Mucosa of descending colon (tissue), 3 donors: ENCODE measurements around the gene ID2. TPM values are rescaled to one million over a fixed set of nuclear protein-coding genes. Genes with fewer than 3 reads are reported as not detected.
A peak's percentile ranks its signal among the peaks of the same experiment; 100 is the strongest.

Experiments used
- ATAC-seq: fragments of 200-7000 bp; cut with Tn5 transposase; one replicate; pipeline ENCODE4 v1.9.1; 2020; ENCODE audit warnings: mild to moderate bottlenecking, moderate library complexity
- DNase-seq, 3 donors: peaks; one replicate each; pipeline ENCODE4 v3.0.0-alpha.2; 2020
- H3K36me3 ChIP-seq: fragments of 200-600 bp; one replicate; pipeline ENCODE4 v1.8.0; 2021; ENCODE audit warnings: low read depth, mild to moderate bottlenecking
- H3K4me1 ChIP-seq: fragments of 200-600 bp; one replicate; pipeline ENCODE4 v1.8.0; 2021; ENCODE audit warnings: low read depth, mild to moderate bottlenecking
- H3K4me3 ChIP-seq: fragments of 200-600 bp; one replicate; pipeline ENCODE4 v1.8.0; 2021; ENCODE audit warnings: mild to moderate bottlenecking
- H3K9me3 ChIP-seq: fragments of 200-600 bp; one replicate; pipeline ENCODE4 v1.8.0; 2021; ENCODE audit warnings: mild to moderate bottlenecking
- CTCF ChIP-seq: fragments of 200-600 bp; IDR thresholded peaks from one replicate; pipeline ENCODE4 v1.8.0; 2022; ENCODE audit warnings: antibody characterized with exemption, mild to moderate bottlenecking
- intact Hi-C, 2 donors: fragments of 100-400 bp; cut with DNase I in 1 of 2; cut with micrococcal nuclease in 1 of 2; formaldehyde crosslinking; loops; one replicate each; pipeline versions ENCODE4 v1.11.0 to v1.11.1; 2022; cut with DNase I, micrococcal nuclease
- total RNA-seq, 3 donors: library from RNA; stranded (reverse); fragmentation: NEBNext Ultra II Directional in 2 of 3; extraction: Animal tissue kit (Norgen Biotek cat#: 25700) in 2 of 3; gene quantifications; one replicate each; pipeline versions ENCODE4 v1.2.1 to v1.2.4, GENCODE V29; 2021 to 2023
- donor health status: DM: no; HTN: no; CAD: no; lungs with moderate emphysema.
- donor health status: DM: no; HTN: no; CAD: no.
- donor health status: DM: no; HTN: yes; CAD: no.

The ID2 gene
- total RNA-seq, 3 donors from 2014 or later: 97.4 to 190 (median 170) TPM

GRCh38 chr2:8636041-8636491, 45.8 kb upstream of the ID2 start:
- intact Hi-C loops: no loop called here
- ATAC-seq: no peak

GRCh38 chr2:8636721-8637636, 44.9 kb upstream of the ID2 start:
- no peaks in the 10 kb centered on the region for H3K9me3 ChIP-seq
- ATAC-seq: no peak
- H3K36me3 ChIP-seq: no peaks in the 10 kb centered on the region
- H3K4me1 ChIP-seq: no peaks in the 10 kb centered on the region
- H3K4me3 ChIP-seq: no peak overlapping the region
- DNase-seq: peak in 1 of 3 donors; percentile 27
- intact Hi-C loops: no loop called here
- no peak for TF ChIP-seq CTCF

More at GRCh38 chr2:8636041-8636491, 45.8 kb upstream of the ID2 start:
- DNase-seq: peak in 1 of 3 donors; percentile 22
- H3K36me3 ChIP-seq: no peaks in the 10 kb centered on the region
- no peaks in the 10 kb centered on the region for H3K4me1 ChIP-seq
- no peak overlapping the region for H3K4me3 ChIP-seq
- TF ChIP-seq CTCF: no peak
- H3K9me3 ChIP-seq: no peaks in the 10 kb centered on the region

GRCh38 chr2:8638327-8638726, 43.5 kb upstream of the ID2 start:
- intact Hi-C loops: no loop called here
- TF ChIP-seq CTCF: no peak
- H3K36me3 ChIP-seq: no peaks in the 10 kb centered on the region
- DNase-seq (no peak), ATAC-seq (no peak)
- H3K4me1 ChIP-seq: no peaks in the 10 kb centered on the region
- H3K9me3 ChIP-seq: no peaks in the 10 kb centered on the region
- no peak overlapping the region for H3K4me3 ChIP-seq

- Histone ChIP-seq H3K4me1 (no peaks in the 10 kb centered on the region), H3K4me3 (no peak overlapping the region), H3K9me3 (no peaks in the 10 kb centered on the region), H3K36me3 (no peaks in the 10 kb centered on the region)
- DNase-seq: peak in 1 of 3 donors; percentile 21
- intact Hi-C loops: no loop called here
- ATAC-seq: no peak
- TF ChIP-seq CTCF: no peak
These were observed 42.7 kb upstream of the ID2 start for GRCh38 chr2:8639122-8639635.

GRCh38 chr2:8640498-8640897, 41.4 kb upstream of the ID2 start:
- no peak for TF ChIP-seq CTCF
- no peaks in the 10 kb centered on the region for H3K9me3 ChIP-seq
- H3K4me3 ChIP-seq: no peak overlapping the region
- no peak for DNase-seq
- no peaks in the 10 kb centered on the region for H3K36me3 ChIP-seq
- H3K4me1 ChIP-seq: no peaks in the 10 kb centered on the region
- intact Hi-C loops: no loop called here
- no peak for ATAC-seq
